ENCODE data around the gene SEPTIN3.

Gene SEPTIN3

DNA sequence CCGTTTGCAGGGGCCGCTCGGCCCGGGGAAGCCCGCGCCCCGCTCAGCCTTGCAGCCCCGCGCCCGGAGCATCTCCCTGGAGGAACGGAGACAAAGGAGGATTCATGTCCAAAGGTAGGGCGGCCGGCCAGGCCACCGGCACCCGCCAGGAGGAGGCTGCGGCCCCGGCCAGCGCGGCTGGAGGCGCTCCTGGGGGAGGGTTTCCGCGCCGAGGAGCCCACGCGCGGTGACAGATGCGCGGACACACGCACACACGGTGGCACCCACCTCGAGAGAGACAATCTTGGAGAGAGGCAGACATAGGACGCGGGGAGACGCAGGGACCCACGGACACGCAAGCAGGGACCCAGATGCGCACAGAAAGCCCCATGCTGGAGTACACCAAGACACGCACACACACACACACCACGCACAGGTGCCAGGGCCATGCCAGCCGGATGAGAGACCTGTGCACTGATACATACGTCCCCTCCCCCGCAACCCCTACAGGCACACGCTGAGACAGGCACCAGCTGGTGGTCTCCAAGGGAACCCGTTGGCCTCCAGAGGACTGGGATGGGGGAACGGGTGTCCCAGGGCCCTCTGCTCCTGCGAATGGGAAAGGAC is 7.8 kb downstream of the SEPTIN3 start:
- DNase-seq, result peak in 1 of 2 experiments; percentile 60

DNA sequence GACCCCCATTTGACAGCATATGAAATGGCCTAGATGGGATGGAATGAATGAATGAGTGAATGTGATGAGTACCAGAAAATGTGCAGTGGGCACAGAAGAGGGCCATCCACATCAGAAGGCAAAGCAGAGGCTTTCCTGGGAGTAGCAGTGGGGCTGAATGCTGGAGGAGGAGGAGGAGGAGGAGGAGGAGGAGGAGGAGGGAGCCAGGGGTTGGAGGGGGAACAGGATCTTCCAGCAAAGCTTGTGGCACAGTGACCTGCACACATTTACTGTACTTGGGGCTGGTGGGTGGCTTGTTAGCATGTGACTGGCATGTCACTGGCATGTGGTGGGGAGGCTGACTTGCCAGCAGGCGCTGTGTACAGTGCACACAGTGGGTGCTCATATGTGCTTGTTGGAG is 9.5 kb downstream of the SEPTIN3 start:
- no peak for DNase-seq

DNA sequence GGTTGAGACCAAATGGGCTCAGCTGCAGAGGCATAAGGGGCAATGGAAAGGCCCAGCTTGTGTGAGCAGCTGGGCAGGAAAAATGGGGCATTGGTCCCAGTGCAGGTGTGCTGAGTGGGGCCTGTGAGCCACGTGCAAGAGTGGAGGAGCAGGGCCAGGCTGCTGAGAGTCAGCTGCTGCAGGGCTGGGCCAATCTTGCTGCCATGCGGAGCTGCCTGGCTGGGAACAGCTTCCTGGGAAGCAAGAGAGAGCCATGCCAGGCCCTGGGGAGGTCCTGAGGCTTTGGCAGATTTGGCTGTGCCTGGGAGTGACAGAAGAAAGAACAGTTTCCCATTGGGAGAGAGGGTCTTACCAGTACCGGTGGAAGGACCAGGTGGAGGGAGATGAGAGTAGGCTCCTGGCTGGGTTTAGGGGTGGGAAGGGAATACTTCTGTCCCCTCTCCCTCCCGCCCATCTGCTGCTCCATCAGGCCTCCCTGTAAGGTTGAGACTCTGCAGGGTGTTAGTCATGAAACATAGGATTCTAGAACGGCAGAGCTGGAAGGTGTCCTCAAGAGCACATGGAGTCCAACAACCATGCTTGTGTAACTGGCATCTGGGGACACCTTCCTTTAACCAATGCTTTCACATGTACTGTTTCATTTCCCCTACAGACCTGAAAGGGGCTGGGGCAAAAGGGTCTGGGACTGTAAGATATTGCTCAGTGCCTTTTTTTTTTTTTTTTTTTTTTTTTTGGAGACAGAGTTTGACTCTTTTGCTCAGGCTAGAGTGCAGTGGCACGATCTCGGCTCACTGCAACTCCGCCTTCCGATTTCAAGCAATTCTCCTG is 10.4 kb downstream of the SEPTIN3 start:
- DNase-seq, result no peak

DNA sequence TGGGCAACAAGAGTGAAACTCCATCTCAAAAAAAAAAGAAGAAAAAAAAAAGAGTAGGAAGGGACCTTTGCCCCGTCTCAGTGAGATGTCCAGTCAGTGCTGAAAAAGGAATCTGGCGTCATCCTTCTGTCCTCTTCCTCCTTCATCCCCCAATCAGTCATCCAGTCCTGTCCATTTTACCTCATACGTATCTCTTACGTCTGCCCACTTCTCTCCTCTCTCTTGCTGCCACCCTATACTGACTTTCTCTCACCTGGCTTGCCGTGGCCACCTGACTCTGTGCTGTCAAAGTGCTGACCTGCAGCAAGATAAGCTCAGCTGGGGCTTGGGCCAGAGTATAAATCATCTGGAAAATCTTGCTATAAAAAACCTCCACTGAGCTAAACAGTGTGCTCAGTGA is 13.6 kb downstream of the SEPTIN3 start:
- no peak for DNase-seq

DNA sequence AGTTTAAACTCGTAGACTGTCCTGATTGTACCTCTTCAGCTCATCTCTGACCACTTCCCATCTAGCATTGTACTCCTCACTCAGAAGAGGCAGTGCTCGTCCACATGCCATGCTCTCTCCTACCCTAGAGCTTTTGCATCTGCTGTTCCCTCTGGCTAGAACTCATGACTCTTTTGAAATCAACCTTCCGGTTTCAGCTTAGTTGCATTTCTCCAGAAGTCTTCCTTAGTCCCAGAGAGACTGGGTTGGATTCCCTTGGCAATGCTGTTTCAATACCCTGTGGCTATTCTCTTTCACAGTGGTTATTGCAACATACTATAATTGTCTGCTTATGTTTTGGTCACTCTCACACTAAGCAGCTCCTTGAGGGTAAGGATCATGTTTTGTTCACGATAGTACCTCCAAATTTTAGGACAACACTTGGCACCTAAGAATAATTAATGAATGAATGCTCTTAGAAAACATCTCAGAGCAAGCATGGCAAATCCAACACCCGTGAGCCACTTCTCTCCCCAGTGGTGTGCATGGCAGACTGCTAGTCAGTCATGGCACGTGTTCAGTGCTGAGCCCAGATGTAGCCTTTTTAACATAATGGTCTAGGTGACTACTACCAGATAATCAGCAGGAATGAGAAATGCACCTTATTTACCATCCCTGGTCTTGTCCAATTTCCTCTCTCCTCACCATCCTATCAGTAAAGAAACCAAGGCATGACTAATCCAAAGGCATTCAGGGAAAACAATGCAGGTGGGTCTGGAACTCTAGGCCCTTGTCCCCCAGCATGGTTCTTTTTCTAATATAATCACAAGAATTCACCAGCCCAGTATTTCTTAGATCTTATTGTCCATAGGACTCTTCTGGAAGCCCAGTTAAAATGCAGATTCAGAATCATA is 14.5 kb downstream of the SEPTIN3 start:
- no peak for DNase-seq

DNA sequence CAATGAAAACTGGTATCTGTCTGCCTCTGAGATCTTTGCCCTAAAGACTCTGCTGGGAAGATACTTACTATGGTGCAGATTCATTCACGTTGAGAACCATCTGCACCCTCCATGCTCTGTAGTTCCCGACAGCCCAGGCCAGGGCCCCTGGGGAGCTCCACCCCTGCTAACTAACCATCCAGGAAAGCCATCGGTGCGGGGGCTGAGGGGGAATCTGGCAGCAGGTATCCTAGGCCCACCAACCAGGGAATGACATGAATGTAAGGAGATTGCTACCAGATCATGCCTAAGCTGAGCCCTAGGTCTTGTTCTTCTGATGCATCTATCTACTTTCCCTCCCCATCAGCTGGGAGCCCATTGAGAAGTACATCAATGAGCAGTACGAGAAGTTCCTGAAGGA is 18.0 kb downstream of the SEPTIN3 start:
- DNase-seq, result no peak

DNA sequence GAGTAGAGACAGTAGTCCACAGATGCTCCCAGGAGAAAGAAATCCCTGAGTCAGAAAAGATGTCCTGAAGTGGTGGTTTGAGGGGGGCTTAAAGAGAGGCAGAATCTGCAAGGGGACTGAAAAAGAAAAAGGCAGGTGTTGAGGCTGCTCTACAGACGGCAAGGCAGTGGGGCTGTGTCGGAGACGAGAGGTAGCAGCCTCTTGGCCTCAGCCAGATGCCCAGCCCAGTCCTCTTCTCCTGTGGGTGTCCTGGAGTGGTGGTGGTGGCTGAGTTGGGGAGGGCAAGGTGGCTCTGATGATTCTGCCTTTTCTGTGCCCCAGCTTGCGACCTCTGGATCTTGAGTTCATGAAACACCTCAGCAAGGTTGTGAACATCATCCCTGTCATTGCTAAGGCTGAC is 20.0 kb downstream of the SEPTIN3 start:
- DNase-seq, result no peak

DNA sequence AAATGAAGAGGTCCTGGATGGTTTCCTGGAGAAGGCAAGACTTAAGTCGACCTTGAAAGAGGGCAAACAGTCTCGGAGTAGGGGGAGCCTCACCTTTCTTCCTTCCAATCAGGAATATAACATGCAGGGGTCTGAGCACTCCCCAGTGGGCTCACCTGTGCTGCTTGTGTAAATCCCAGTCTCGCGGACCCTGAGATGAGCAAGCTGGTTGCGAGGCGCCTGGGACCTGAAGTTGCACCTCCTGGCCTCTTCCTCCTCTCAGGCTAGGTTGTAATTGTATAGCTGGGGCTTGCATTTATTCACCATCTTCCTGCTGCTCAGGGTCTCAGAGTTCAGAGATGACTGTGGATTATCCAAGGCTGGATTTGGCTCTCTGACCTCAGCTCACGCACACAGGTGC is 21.9 kb downstream of the SEPTIN3 start:
- no peak for DNase-seq

DNA sequence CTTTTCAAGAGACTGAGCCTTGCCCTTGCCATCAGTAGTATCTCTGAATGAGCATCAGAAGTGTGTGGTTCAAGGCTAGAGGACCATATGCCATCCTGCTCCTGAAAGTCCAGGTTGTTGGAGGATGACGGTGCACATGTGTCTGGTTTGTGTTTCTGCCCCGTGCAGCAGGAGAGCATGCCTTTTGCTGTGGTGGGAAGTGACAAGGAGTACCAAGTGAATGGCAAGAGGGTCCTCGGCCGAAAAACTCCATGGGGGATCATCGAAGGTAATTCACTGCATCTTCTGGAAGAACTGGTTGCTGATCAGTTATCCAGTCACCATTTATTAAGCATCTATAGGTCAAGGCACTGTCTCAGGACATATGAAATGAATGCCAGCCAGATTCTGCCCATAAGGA is 23.3 kb downstream of the SEPTIN3 start:
- DNase-seq, result no peak

DNA sequence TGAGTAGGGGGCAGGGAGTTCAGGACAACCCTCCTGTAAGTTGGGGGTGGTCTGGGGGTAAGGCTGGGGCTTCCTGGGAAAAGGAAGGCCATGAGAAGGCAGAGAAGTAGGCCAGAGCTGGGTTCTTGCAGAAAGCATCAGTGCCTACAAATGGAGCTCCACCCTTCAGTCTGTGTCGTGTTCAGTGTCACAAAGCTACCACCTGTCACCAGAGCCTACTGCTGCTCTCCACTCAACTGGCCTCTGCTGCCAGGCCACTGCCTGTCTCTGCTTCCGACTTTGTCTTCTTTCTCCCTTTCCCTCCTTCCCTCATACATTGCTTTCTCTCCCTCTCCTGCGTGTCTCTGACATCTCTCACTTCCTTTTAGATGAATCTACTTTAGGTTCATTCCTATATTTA is 26.0 kb downstream of the SEPTIN3 start:
- DNase-seq, result no peak

DNA sequence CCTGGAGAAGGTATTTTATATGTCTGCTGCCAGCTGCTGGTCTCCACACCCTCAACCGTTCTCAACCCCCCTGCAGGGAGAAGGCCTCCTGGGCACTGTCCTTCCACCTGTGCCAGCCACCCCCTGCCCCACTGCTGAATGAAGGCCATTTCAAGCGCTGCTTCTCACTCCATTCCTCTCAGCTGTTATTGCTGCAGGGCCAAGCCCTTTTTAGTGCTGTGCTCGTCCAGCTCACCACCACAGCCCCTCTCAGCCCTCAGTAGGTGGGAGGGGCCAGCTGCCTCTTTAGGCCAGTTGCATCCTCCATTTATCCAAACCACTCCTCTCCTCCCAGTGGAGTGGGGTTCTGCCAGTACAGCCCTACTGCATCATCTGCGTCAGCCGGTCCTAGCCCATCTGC is 27.6 kb downstream of the SEPTIN3 start:
- DNase-seq, result no peak

DNA sequence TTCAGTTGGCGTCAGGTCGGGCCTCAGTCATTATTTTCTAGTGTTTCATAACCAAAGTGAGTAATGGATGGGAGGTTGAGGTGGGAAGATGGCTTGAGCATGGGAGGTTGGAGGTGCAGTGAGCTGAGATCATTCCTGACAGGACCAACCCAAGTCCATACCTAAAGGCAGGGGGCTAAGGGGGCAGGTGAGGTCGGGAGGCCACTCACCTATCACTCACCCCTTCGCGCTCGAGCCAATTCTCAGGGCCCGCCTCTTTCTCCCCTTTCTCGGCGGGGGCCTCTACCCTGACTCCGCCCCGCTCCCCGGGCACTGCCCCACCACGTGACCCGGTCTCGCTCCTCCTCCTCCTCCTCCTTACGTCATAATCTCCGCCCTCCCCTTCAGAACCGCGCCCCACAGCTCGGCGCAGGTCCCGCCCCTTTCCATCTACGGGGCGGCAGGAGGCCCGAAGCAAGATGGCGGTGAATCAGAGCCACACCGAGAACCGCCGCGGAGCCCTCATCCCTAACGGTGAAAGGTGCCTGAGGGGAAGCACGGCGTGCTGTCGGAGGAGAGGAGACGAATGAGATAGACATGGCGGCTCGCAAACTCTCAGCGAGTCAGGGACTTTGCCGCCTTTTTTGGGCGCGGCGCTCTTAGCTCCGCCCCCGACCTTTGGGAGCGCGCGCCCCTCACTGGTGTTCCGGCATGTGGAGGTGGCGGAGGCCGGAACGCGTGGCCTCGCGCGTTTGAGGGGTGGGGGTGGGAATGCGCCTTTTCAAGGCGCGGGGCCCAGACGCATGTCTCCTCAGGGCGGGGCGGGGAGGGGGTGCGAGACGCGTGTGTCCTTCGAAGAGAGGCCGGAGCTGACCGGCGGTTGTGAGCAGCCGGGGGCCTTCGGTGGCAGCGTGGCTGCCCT is 29.4 kb downstream of the SEPTIN3 start, which contains the start of gene WBP2NL:
TSS of gene WBP2NL (plus strand) at position 428 of the 901 bp plus-strand sequence. CDS start at position 459, 31 bp downstream.
- DNase-seq, result peak; percentile 64 to 74

DNA sequence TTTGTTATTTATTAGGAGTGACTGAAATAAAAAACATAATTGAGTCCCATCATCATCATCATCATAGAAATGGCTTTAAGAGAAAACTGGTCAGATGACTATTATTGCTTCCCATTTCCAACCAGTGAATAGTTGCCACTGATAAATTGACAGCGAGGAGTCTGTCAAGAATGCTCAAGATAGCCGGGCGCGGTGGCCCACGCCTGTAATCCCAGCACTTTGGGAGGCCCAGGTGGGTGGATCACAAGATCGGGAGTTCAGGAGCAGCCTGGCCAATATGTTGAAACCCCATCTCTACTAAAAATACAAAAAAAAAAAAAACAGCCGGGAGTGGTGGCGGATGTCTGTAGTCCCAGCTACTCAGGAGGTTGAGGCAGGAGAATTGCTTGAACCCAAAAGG is 31.2 kb downstream of the SEPTIN3 start:
- no peak for DNase-seq

DNA sequence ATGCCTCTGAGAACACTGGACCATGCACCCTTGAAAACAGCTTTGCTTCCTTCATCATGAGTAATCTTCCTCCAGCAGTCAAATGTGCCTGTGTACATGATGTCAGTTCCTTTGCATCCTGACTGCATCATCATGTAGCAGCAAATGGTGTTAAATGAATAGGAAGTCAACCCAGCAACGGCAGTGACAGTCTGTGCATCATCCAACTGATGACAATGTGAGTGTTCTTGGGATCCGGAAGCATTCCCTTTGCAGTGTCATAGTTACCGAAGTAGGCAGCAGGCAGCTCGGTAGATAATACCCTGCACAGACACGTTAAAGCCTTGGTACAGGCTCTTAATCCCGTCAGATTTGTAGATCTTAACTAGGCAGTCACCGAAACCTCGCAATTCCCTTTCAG is 31.9 kb downstream of the SEPTIN3 start:
- DNase-seq, result no peak

DNA sequence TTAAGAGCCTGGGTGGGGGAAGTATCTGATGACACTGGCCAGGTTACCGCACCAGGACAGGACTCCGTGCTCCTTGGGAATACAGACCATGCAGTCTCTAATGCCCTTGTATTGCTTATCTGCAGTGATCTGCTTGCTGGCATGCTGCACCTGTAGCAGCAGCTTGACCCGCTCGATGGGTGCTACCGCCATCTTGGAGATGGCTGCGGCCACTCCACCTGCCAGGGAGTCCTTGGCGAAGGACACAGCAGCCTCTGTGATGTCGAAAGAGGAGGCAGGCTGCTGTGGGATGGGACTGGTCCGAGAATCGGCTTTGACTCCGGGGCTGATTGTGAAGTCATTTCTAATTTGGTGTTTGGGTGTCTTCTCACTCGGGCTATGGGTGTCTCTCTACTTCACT is 32.5 kb downstream of the SEPTIN3 start:
- no peak for DNase-seq

DNA sequence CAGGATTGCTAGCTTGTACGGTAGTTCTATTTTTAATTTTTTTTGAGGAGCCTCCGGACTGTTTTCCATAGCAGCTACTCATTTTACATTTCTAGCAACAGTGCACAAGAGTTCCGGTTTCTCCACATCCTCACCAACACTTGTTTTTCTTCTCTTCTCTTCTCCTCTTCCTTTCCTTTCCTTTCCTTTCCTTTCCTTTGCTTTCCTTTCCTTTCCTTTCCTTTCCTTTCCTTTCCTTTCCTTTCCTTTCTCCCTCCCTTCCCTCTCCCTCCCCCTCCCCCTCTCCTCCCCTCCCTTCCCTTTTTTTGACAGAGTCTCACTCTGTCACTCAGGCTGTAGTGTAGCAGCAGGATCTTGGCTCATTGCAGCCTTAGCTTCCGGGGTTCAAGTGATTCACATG is 38.7 kb downstream of the SEPTIN3 start:
- no peak for DNase-seq

DNA sequence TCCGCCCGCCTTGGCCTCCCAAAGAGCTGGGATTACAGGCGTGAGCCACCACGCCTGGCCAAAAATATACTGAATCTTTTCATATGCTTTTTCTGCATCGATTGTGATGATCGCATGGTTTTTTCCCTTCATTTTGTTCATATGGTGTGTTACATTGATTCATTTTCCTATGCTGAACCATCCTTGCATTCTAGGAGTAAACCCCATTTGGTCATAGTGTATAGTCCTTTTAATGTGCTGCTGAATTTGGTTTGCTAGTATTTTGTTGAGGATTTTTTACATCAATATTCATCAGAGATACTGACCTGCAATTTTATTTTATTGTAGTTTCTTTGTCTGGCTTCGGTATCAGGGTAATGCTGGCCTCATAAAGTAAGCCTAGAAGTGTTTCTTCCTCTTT is 41.5 kb downstream of the SEPTIN3 start:
- DNase-seq, result no peak

DNA sequence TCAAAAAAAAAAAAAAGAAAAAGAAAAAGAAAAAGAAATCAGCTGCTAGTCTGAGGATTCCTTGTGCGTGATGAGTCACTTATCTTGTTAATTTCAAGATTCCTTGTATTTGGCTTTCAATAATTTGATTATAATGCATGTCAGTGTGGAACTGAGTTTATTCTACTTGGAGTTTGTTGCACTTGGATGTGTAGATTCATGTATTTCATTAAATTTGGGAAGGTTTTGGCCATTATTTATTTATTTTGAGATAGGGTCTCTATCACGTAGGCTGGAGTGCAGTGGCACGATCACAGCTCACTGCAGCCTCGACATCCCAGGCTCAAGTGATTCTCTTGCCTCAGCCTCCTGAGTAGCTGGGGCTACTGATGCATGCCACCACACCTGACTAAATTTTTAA is 44.1 kb downstream of the SEPTIN3 start:
- no peak for DNase-seq

DNA sequence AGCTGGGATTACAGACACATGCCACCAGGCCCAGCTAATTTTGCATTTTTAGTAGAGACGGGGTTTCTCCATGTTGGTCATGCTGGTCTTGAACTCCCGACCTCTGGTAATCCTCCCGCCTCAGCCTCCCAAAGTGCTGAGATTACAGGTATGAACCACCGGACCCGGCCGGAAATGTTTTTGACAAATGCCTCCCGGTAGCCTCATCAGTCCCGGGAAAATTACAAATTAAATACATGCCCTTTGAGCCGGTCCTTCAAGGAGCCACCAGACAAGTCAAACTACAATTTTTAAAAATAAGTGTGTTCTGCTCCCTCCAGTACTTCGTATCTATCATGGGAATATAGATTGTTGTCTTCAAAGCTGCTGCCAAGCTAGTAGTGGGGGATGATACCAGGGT is 46.9 kb downstream of the SEPTIN3 start:
- no peak for DNase-seq

DNA sequence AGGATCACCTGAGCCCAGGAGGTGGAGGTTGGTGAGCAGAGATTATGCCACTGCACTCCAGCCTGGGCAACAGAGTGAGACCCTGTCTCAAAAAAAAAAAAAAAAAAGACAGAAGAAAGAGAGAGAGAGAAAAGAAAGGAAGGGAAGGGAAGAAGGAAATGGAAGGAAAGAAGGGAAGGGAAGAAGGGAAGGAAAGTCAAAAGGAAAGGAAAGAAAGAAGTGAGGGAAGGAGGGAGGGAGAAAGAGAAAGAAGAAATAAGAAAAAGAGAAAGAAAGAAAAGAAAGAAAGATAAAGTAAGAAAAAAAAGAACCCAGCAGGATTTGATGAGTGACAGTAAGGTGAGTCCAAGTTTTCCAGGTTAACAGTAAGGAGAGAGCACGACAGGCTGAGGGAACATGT is 49.0 kb downstream of the SEPTIN3 start:
- DNase-seq, result no peak
